Activated CD4-positive, alpha-beta T cell treated with anti-CD3 and anti-CD28 coated beads for 4 hours (primary cell): ENCODE results near the gene CADM1.

ENCODE experiments used
- DNase-seq, 2 donors: peaks; one replicate each; pipeline ENCODE4 v3.0.0-alpha.2; 2020

CADM1 gene

DNA sequence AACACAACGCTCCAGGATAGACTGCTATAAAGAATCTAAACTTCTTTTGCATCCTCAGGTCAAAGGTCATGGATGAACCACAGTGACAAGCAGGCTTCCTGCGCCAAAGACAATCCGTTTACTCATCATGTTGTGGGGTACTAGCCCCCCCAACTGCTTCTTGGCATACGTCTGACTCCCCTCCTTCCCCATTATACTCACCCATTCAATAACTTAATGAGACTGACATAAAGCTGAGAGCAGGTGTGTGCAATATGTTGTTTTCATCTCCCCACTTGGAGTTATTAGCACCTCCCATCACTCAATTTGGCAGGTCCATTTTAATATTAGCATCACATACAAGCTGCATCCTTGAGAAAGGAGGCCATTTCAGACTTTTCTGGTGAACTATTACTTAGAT, 157.1 kb downstream of the CADM1 start:
- no peak for DNase-seq

DNA sequence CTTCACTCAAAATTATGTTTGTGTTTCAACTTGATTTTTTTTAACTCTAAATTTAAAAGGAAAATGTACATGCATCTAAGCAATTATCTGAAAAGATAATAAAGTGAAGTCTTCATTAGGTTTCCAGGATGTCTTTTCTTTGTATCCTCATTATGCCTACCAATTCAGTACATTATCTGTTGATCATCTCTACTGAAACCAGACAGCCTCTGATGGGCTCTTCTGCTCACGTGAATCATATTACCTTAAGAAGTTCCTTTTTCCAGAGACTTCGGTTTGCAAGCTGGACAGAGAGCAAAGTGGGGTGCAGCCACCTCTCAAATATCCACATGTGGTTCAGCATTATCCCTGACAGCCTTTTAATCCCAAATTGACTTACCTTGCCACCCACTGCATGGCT, 158.4 kb downstream of the CADM1 start:
- DNase-seq = no peak

DNA sequence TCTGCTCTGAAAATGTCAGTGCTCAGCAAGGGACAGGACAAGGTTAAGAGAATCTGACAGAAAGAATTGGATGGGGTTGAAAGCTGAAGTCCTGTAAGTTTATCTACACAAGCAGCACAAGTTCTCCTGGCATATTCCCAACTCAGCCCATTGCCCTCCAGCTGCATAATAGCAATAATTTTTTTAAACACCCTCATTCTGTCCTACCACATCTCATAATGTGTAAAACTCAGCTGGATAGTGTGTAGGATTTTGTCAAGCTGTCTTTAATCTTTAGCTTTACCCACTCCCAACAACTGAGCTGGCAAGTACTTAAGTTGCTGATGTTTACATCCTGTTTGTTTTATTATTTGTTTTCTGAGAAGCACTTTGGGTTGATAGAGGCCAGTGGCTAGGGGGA, 158.9 kb downstream of the CADM1 start:
- DNase-seq = no peak

DNA sequence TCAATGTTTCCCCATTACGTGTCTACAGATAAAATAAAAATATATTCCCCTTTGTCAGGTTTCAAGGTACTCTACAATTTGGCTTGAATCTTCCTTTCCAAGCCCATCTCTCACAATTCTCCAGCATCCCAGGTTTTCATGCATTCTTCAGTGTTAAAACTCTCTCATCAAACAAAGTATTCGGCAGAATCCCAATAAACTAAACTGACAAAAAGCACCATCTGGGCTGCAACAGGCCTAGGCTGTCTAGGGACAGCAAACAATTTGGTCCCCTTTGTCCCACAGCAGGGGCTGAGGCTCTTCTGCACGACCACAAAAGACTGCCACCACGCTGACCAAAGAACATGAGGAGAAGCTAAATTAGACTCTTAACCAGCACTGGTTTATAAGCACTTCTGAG, 159.4 kb downstream of the CADM1 start:
- no peak for DNase-seq

DNA sequence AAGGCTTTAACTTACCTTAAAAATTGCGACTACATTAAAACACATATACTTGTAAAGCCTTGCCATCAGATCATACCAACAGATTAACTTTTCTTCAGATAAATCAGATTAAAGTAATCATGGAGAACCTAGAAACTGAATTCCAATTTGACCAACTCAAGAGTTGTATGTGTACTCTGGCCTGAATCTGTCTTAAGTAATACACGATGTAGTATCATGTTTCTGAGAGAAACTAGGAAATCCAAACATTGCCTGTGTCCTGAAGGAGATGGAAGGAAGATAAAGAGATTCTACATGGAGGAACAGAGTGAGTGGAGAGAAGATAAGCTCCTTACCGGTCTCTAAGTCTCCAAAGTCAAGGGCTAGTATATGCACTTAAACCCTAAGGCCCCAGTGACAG, 162.1 kb downstream of the CADM1 start:
- DNase-seq = no peak

DNA sequence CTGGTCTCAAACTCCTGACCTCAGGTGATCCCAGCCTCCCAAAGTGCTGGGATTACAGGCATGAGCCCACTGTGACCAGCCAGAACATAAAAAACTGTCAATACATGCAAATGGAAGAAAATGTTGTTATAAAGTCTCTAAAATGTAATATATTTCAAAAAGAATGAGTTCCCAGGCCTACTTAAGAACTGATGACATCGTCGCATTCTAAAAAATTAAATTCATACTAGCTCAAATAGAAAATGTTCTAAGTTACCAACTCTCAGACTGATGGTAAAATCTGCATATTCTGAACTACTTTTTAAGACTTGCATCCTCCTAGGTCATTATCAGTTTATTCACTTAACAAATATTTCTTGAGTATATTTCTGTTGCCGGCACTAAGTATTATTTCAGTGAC, 163.3 kb downstream of the CADM1 start:
- no peak for DNase-seq

DNA sequence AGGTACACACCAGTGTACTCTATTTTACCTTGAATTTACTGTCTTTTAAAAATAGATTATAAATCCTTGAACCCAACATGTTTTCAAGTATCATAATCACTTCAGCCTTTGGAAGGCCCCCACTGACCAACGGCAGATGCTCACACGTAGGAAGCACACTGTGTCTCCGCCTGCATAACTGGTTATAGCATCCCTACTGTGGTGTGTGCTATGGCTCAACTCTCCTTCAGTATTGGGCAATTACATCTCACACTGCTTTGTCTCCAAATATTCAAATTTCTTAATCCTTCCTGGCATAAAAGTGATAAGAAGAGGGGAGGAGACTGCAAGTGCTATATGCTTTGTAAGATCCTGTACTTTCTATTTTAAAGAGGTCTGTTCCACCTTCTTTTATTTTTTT, 165.7 kb downstream of the CADM1 start:
- no peak for DNase-seq

DNA sequence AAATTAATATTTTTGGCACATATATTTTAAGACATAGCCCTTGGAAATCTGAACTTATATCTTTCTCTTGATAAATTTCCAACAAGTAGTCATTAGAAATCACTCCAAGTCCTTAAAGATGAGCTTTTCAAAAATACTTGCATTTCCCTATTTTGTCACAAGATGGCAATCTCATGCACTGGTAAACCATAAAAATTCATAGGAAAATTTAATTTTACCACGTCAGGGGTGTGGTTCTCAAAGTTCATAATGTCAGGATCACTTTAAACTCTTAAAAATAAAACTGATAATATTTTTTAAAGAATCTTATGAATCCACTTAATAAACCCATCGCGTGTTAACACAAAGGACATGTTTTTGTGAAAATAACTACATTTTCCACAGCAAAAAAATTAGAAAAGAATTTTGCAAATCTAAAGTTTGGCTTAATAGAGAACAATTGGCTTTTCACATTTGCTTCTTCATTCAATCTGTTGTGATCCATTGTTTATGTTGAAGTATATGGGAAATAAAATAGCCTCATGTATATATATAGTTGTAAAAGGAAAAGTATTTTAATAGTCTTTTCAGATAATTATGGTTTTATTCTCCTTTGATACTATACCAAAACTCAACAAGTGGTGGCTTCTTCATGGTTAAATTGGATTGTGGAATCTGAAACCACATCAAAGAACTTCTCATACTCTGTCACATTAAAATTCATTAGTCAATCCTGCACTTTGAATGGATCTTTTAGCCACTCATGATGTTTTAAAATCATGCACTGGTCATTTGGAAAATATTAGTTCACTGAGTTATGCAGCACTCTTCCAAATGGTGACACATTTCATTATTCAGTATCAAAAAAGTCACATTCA, 169.1 kb downstream of the CADM1 start:
- no peak for DNase-seq

DNA sequence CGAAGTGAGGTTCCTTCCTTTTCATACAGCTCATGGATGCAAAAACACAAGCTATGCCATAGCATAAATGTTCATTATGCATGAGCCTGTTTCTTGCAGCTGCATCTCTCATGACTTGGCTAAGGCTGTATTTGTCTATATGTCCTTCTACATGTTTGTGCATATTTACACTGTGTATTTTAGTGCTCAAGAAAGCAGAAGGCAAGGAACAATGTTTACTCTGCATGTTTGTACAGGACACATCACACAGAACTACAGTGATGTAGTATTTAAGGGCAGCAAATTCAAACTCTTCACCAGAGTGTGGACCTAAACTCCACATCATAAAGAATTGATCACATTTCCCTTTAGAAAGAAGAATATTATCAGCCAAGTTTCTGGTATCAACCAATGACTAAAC, 170.3 kb downstream of the CADM1 start:
- no peak for DNase-seq

DNA sequence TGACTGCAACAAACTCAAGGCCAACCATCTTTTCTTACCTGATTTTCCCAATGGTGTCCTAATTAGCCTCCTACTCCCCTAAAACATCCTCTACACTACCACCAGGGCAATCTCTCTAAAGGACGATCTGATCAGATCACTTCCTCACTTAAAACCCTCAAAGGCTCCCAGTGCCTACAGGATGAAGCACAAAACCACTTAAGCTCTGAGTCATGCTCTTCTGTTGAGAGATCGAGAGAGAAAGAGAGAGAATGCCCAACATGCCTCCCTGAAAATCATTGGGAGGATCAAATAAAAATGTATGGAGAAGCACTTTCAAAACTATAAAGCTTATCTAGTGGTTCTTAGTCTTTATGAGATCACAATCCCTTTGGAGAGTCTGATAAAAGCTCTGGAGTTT, 171.1 kb downstream of the CADM1 start:
- DNase-seq = no peak

DNA sequence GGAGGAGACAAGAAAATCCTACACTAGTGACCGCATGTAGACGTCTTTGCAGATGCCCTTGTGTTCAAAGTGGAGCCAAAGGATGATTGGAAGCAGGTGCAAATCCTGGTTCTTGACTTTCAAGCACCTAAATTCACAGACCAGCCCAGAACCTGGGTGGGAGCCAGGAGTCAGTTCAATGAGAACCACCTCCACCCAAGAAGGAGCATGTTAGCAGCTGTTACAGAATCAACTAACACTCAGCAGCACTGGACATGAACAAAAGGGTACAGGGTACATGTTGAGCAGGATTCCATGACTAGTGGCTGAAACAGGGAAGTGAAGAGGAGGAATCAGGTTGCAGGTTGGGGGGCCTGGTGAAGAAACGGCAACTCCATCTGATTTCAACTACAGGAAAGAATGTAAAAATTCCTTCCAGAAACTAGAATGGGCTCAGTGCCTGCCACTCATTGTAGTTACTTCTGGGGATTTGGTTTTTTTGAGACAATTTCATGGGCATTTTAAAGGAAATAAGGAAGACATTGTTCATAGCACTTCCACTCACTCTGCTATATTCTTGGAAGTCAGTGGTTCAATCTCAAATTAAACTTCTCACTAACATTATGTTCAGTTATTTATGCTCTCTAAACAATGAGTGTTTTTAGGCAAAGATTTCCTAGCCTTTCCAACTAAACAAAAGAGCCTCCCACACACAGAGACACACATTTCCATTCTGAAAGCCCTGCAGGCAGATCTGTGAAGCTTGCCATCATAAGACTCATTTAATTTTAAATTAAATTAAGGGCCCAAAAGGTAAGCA, 173.3 kb downstream of the CADM1 start:
- no peak for DNase-seq

DNA sequence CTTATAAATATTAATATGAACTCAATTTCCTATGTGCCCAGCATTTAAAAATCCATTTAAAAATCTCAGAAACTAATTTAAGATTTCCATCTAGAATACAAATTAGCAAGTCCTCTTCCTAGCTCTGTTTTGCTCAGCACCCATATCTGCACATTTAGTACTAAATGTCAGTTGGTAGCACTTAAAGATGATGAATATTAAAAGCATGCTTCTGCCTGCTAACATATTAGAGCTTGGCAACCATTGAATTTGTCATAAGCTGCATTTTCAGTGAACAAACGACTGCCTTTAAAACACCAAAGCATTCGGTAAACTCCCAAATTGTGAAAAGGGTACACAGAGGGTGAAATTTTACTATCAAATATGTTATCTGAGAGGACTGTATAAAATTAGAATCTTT, 177.7 kb downstream of the CADM1 start:
- no peak for DNase-seq

DNA sequence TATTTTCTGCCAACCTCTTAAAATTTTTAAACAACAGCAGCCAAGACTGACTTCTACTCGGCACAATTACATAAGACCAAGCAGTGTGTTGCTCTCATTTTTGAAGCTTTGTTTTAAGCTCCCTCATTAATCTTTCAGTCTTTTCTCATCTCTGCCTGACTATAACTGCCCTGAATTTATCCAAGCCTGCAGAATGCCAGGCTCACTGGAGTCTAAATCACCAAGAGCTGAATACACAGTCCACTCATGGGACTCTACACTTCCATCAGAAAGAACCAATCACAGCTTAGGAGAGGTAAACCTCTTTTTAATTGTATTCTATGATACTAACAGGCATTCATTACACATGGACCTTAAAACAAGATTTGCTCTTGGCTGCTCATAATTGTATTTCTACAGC, 178.7 kb downstream of the CADM1 start:
- DNase-seq = no peak

DNA sequence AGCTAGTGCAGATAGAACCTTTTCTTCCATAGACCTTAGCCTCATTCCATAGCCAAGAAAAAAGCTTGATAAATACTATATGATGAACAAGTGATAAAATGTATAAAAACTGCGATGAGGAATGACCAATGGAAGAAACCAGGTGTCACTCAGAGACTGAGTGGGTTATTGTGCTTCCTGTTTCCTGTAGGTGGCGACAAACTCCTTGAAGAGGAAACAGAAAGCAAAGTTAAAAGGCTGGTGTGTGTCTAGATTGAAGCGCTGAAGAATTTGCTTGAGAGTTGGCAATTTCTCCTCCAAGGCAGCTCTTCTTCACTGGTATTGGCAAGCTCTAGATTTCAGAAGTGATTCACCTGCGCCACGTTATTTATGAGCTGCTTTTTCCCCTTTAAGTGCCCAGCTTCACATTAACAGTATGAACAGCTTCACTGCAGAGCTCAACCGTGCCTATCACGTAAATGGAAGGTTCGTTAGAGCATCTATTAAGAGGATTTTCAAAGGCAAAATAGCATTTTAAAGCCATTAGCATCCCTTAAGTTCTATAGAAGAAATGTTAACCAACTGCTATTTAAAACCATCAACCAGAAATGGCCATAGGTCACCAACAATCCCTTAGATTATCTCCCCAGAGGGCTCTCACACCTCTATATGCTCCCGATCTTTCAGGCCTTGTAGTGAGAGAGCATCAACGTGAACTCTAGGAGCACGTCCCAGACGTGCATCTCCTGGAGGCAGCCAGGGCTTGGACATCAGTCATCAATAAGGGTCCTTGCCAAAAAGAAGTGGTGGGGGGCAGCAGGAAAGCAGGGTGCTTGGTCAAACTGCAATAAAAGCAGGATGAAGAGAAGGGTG, 179.4 kb downstream of the CADM1 start:
- DNase-seq = no peak

DNA sequence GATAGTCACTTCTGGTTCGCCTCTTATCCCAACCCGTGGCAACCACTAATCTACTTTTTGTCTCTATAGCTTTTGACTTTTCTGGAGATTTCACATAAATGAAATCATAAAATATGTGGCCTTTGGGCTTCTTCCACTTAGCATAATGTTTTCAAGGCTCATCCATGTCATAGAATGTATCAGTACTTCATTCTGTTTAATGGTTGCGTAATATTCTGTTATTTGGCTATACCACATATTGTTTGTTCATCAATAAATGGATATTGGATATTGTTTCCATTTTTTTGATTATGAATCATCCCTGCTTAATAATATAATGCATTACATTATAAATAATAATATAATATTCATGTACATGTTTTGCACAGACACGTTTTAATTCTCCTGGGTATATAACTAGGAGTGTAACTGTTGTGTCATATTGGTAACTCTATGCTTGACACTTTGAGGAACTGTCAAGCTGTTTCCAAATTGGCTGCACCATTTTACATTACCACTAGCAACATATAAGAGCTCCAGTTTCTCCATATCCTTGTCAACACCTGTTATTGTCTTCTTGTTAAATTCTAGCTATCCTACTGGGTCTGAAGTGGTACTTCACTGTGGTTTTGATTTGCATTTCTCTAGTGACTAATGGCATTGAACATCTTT, 181.5 kb downstream of the CADM1 start:
- no peak for DNase-seq

DNA sequence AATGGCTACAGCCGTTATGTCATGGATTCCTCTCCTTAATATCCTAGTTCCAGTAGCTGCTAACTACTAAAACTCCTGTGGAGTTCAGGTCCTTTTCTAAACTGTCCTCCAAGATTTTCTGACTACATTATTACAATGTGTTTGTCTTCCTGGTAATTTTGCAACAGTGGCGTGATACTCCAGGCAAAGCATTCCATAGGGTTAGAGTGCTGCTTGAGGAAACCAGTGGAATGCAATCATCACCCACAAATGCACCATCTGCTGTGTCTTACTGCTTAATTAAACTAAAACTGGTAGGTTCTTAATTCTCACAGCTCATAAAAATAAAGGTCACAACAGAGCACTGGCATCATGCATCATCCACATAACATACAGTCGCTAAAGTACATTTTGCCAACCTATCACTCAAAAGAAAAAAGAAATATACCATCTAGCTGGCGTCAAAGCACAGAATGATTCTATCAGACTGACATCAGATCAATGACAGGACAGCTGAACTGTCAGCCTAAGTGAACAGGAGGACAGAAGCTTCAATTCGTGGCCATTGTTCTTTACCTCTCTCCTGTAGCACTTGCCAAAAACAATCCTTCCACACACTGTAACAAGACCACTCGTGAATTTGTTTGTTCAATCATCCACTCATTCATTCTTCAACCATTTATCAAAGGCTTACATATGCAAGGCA, 182.5 kb downstream of the CADM1 start:
- DNase-seq = no peak

DNA sequence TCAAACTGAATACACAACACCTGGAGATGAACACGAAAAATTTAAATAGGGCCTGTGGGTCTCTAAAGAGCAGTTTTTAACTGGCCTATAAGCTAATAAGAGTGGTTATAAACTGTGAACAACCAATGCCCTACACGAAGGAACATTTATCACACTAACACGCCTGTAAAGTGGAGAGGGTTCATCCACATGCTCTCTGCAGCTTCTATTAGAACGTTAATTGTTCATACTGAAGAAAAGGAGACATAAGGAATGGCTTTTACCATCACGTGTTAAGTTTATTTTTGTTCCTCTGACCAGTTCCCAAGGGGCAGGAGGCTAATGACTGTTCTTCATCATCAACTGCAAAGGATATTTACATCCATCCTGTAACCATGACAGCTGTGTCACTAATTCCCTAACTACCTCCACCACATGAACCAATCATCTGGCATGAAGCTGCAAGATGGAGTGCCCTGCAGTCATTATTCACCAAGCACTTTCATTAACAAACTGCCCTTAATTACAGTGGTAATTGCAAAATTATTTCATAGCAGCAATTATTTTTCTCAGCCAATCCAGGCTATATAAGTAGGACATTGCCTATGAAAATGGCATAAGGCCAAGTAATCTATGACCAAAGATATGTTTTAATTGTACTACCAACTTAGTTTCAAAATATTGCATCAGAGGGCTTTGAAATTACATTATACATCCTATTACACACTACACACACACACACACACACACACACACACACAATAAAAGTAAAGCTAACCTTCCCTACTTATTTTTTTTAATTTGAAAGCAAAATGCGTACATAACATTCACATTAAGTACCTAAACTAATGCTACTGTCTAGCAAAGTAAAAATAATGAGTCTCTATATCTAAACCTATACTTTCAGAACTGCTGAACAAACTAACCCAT, 186.7 kb downstream of the CADM1 start:
- DNase-seq = no peak

DNA sequence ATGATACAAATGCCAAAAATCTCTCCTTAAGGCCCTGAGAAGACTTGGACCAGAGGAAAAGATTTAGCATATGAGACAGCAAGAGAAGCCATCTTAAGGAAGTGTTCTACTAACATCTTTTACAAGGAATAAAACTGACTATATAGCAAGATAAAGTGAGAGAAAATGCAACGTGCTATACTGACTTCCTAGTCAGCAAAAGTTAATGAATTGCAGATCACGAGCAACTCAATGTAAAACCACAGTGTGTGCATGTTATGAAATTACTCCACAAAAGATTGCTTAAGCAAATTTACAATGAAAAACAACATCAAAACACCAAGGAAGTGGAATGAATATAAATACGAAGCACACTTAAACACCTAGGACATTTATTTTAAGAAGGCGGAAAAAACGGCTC, 187.5 kb downstream of the CADM1 start:
- no peak for DNase-seq

DNA sequence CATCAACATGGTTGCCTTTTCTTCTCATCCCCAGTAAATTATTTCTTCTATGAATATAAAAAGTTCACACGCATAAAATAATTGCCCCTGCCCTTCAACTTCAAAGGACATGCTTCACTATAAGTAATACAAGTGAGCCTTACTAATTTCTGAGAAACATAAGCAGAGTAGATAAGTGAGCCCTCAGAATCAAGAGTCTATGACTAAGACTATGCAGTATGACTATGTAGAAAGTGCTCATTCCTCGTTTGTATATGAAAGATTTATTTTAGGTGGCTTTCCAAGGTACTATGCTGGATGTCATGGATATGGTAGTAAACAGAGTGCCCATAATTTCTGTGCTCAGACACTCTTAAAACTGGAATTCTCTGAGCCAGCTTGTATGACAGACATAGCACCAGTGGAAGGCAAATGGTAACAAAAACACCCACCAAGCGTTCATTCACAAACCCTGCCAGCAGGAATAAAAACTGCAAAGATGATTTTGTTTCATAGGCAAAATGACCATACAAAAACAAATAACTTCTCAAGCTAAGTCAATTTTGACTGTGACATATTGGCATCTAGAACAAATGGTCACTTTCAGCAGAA, 189.8 kb downstream of the CADM1 start:
- DNase-seq = no peak

DNA sequence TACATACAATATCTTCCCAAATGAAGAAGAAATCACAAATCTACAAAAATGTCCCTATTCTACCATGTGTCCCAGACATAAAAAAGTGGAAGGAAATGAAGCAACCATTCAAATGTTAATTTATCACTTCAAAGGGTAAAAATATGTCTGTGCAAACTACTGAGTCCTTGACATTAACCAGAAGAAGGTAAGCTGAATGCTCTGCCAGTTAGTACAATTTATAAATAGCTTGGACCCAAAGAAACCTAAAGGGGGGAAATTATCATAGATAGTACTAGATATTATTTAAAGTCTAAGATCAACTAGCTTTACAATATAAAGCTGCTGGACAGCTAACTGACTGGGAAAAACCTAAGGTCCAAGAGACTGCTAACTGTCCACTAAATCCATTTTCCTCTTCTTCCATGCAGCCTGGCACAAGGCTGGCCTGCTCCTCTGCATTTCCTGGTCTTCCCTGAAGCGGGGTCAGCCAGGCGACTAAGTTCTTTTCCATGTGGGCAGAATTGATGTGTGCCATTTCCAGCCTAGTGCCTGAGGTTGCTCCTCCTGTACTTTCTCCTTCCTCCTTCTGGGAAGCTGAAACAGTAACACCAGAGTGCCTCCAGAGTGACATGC, 190.9 kb downstream of the CADM1 start:
- DNase-seq = no peak
